ENCODE measurements around the gene CABCOCO1.

DNA sequence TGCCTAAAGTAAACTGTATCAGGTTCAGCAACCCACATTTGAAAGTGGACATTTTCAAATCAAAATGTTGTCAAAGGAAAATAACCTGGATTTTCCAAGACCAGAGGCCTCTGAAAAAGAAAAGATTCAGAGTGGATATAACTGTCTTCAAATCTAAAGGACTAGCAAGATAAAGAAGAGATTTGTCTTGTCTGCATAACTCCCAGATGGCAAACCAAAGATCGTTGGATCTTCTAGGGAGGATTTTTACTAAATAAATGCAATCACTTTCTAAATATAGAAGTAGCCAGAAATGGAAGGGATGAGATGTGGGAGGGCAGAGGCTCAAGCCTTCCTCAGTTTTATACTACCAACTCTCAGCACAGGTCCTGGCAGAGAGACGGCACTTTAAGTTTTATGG is 39.0 kb downstream of the CABCOCO1 start:
- TF ChIP-seq, protein P1, sequence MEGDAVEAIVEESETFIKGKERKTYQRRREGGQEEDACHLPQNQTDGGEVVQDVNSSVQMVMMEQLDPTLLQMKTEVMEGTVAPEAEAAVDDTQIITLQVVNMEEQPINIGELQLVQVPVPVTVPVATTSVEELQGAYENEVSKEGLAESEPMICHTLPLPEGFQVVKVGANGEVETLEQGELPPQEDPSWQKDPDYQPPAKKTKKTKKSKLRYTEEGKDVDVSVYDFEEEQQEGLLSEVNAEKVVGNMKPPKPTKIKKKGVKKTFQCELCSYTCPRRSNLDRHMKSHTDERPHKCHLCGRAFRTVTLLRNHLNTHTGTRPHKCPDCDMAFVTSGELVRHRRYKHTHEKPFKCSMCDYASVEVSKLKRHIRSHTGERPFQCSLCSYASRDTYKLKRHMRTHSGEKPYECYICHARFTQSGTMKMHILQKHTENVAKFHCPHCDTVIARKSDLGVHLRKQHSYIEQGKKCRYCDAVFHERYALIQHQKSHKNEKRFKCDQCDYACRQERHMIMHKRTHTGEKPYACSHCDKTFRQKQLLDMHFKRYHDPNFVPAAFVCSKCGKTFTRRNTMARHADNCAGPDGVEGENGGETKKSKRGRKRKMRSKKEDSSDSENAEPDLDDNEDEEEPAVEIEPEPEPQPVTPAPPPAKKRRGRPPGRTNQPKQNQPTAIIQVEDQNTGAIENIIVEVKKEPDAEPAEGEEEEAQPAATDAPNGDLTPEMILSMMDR (IDR thresholded peaks at IDR 0.05): no peak
- no peak for TF ChIP-seq POLR2A (IDR thresholded peaks at IDR 0.05)

Measured in heart left ventricle (tissue), 13 donors.